Measurements from ENCODE around the gene DNM2.

DNM2 gene

DNA sequence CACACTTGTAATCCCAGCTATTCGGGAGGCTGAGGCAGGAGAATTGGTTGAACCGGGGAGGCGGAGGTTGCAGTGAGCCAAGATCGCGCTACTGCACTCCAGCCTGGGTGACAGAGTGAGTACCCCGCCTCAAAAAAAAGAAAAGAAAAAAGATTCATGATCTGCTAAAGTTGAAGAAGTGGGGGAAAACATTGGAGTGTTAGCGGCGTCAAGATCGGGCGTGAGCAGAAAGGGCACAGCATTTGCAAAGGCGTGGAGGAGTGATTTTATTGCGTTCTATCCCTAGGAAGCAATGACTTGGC lies 874 bp upstream of the DNM2 start:
- no CpG with 5 or more reads among the region's 12 CpGs for WGBS, 2 donors (ENCODE audit: extremely low coverage in 2 of 2, insufficient read length in 2 of 2, insufficient replicate concordance in 1 of 2)
- Histone ChIP-seq H3K18ac (ENCODE audit: low read length) (no peak overlapping the region), H2BK15ac (ENCODE audit: low read length) (no peak overlapping the region), H3K27ac (replicated peaks; ENCODE audit: low read length) (peak overlapping the region; percentile 27), H3K36me3 (replicated peaks in 1 of 2; ENCODE audit: control insufficient read depth in 2 of 2, insufficient read depth in 2 of 2, low read length in 2 of 2) (peaks cover 6 to 33% of the 10 kb centered on the region in 2 donors), H3K9me3 (replicated peaks in 1 of 2; ENCODE audit: control insufficient read depth in 2 of 2, insufficient read depth in 1 of 2, low read depth in 1 of 2, low read length in 2 of 2) (no peaks in the 10 kb centered on the region), H3K79me1 (ENCODE audit: low read depth, low read length) (peaks cover 21% of the 10 kb centered on the region), H3K4me1 (ENCODE audit: control insufficient read depth in 2 of 2, insufficient read depth in 1 of 2, low read depth in 1 of 2, low read length in 2 of 2) (peaks cover 7 to 14% of the 10 kb centered on the region in 2 donors), H2BK5ac (ENCODE audit: low read length) (no peak overlapping the region), H3K27me3 (ENCODE audit: control insufficient read depth in 3 of 3, insufficient read depth in 3 of 3, low read depth in 1 of 3, low read length in 3 of 3) (no peaks in the 10 kb centered on the region), H3K14ac (ENCODE audit: low read length) (no peak overlapping the region), H2AFZ (ENCODE audit: low read length) (peak overlapping the region; percentile 78), H3K4ac (ENCODE audit: low read length) (no peak overlapping the region), H3K23ac (ENCODE audit: low read depth, low read length, poor library complexity) (no peak overlapping the region), H3K9ac (ENCODE audit: low read depth, low read length, poor library complexity) (no peak overlapping the region), H4K91ac (ENCODE audit: low read depth, low read length, poor library complexity) (no peak overlapping the region), H4K8ac (ENCODE audit: low read depth, low read length) (no peak overlapping the region), H2AK5ac (ENCODE audit: low read depth, low read length) (no peak overlapping the region), H3K4me3 (ENCODE audit: low read length in 2 of 2) (no peak overlapping the region), H3K4me2 (ENCODE audit: insufficient read depth, low read length, poor library complexity, severe bottlenecking) (peak overlapping the region; percentile 38), H2BK120ac (ENCODE audit: low read depth, low read length) (no peak overlapping the region), H2BK12ac (ENCODE audit: low read length) (no peak overlapping the region)
- no peak for DNase-seq (ENCODE audit: low spot score)

DNA sequence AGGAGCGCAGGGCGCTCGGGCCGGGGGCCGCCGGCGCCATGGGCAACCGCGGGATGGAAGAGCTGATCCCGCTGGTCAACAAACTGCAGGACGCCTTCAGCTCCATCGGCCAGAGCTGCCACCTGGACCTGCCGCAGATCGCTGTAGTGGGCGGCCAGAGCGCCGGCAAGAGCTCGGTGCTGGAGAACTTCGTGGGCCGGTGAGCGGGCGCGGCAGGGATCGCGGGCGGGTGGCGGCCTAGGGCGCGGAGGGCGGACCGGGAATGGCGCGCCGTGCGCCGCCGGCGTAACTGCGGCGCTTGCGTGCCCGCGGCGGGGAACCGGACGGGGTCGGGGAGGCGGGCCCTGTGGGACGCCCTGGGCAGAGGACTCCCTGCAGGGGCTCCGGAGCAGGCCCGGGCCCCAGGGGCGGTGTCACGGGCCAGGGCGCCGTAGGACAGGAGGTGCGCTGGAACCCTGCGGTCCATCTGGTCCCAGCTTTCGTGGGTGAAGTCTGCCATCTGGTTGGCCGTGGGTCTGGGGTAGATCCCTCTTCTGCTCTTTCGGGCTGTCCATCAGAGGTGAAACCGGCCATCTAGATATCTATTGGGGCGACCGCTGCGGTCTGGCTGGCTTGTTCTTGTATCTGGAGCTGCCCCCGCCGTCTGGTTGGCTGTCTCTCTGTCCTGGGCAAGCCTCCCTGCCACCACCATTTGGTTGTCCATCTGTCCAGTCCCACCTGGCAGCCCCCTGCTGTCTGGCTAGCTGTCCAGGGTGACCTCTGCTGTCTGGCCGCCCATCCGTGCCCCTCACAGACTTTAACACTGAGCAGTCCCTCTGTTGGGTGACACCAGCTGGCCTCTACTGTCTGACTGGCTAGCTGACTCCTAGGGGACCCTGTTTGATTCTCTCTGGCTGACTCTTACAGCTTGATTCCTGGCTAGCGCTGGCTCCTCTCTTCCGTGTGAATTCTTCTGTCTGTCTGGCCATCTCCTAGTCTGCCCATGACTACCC lies 622 bp downstream of the DNM2 start:
- H3K18ac ChIP-seq (ENCODE audit: low read length) = peak overlapping the region; percentile 96
- H2BK12ac ChIP-seq (ENCODE audit: low read length) = peak overlapping the region; percentile 32
- H2AFZ ChIP-seq (ENCODE audit: low read length) = peak overlapping the region; percentile 91
- H3K79me1 ChIP-seq (ENCODE audit: low read depth, low read length) = peaks cover 21% of the 10 kb centered on the region
- peak overlapping the region; percentile 41 for H3K4ac ChIP-seq (ENCODE audit: low read length)
- no peak for DNase-seq (ENCODE audit: low spot score)
- peak overlapping the region; percentile 38 for H2BK120ac ChIP-seq (ENCODE audit: low read depth, low read length)
- no CpG with 5 or more reads among the region's 70 CpGs for WGBS, 2 donors (ENCODE audit: extremely low coverage in 2 of 2, insufficient read length in 2 of 2, insufficient replicate concordance in 1 of 2)
- H3K9me3 ChIP-seq (replicated peaks in 1 of 2; ENCODE audit: control insufficient read depth in 2 of 2, insufficient read depth in 1 of 2, low read depth in 1 of 2, low read length in 2 of 2) = no peaks in the 10 kb centered on the region
- H3K9ac ChIP-seq (ENCODE audit: low read depth, low read length, poor library complexity) = peak overlapping the region; percentile 99
- no peak overlapping the region for H3K14ac ChIP-seq (ENCODE audit: low read length)
- H3K23ac ChIP-seq (ENCODE audit: low read depth, low read length, poor library complexity) = peak overlapping the region; percentile 97
- H2AK5ac ChIP-seq (ENCODE audit: low read depth, low read length) = peak overlapping the region; percentile 74
- no peaks in the 10 kb centered on the region for H3K27me3 ChIP-seq (ENCODE audit: control insufficient read depth in 3 of 3, insufficient read depth in 3 of 3, low read depth in 1 of 3, low read length in 3 of 3)
- H2BK5ac ChIP-seq (ENCODE audit: low read length) = peak overlapping the region; percentile 97
- H3K4me3 ChIP-seq (ENCODE audit: low read length in 2 of 2) = peak overlapping the region; percentile 98 to 100
- H3K4me1 ChIP-seq (ENCODE audit: control insufficient read depth in 2 of 2, insufficient read depth in 1 of 2, low read depth in 1 of 2, low read length in 2 of 2) = peaks cover 7 to 14% of the 10 kb centered on the region in 2 donors
- H2BK15ac ChIP-seq (ENCODE audit: low read length) = peak overlapping the region; percentile 76
- H3K4me2 ChIP-seq (ENCODE audit: insufficient read depth, low read length, poor library complexity, severe bottlenecking) = peak overlapping the region; percentile 63
- peak overlapping the region; percentile 31 for H4K8ac ChIP-seq (ENCODE audit: low read depth, low read length)
- peaks cover 0 to 26% of the 10 kb centered on the region in 2 donors for H3K36me3 ChIP-seq (replicated peaks in 1 of 2; ENCODE audit: control insufficient read depth in 2 of 2, insufficient read depth in 2 of 2, low read length in 2 of 2)
- H4K91ac ChIP-seq (ENCODE audit: low read depth, low read length, poor library complexity) = peak overlapping the region; percentile 47
- peak overlapping the region; percentile 75 for H3K27ac ChIP-seq (replicated peaks; ENCODE audit: low read length)

DNA sequence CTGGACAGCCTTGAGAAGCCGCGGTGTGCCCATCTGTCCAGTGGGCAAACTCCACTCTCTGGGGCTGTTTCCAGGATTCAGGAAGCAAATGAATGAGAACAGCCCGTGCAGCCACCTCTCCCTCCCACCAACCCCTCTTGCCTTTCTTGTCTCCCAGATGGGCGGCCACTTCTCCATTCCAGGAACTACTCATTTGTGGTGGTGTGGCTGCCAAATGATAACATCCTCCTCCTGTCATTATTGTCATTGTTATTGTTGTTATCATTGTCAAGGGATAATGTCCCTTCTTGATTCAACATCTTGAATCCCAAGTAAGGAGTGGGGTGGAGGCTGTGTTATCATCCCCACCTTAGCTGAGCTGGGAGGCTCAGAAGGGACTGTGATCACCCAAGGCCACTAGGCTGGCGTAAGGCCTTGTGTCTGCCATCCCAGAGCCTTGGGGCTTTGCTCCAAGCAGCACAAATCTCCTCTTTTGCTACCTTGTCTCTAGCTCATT lies 1.6 kb downstream of the DNM2 start:
- Histone ChIP-seq H3K9me3 (replicated peaks in 1 of 2; ENCODE audit: control insufficient read depth in 2 of 2, insufficient read depth in 1 of 2, low read depth in 1 of 2, low read length in 2 of 2) (no peaks in the 10 kb centered on the region), H3K79me1 (ENCODE audit: low read depth, low read length) (peaks cover 21% of the 10 kb centered on the region), H2AFZ (ENCODE audit: low read length) (no peak overlapping the region), H4K8ac (ENCODE audit: low read depth, low read length) (no peak overlapping the region), H3K36me3 (replicated peaks in 1 of 2; ENCODE audit: control insufficient read depth in 2 of 2, insufficient read depth in 2 of 2, low read length in 2 of 2) (peaks cover 0 to 24% of the 10 kb centered on the region in 2 donors), H2BK5ac (ENCODE audit: low read length) (no peak overlapping the region), H3K4ac (ENCODE audit: low read length) (no peak overlapping the region), H3K4me3 (ENCODE audit: low read length in 2 of 2) (peak overlapping the region in 1 of 2 donors; percentile 98), H2AK5ac (ENCODE audit: low read depth, low read length) (no peak overlapping the region), H2BK15ac (ENCODE audit: low read length) (no peak overlapping the region), H2BK120ac (ENCODE audit: low read depth, low read length) (no peak overlapping the region), H3K14ac (ENCODE audit: low read length) (no peak overlapping the region), H3K23ac (ENCODE audit: low read depth, low read length, poor library complexity) (no peak overlapping the region), H2BK12ac (ENCODE audit: low read length) (no peak overlapping the region), H3K18ac (ENCODE audit: low read length) (no peak overlapping the region), H3K27ac (replicated peaks; ENCODE audit: low read length) (no peak overlapping the region), H3K9ac (ENCODE audit: low read depth, low read length, poor library complexity) (no peak overlapping the region), H4K91ac (ENCODE audit: low read depth, low read length, poor library complexity) (no peak overlapping the region), H3K4me1 (ENCODE audit: control insufficient read depth in 2 of 2, insufficient read depth in 1 of 2, low read depth in 1 of 2, low read length in 2 of 2) (peaks cover 7 to 14% of the 10 kb centered on the region in 2 donors), H3K4me2 (ENCODE audit: insufficient read depth, low read length, poor library complexity, severe bottlenecking) (peak overlapping the region; percentile 63), H3K27me3 (ENCODE audit: control insufficient read depth in 3 of 3, insufficient read depth in 3 of 3, low read depth in 1 of 3, low read length in 3 of 3) (no peaks in the 10 kb centered on the region)
- no CpG with 5 or more reads among the region's 5 CpGs for WGBS, 2 donors (ENCODE audit: extremely low coverage in 2 of 2, insufficient read length in 2 of 2, insufficient replicate concordance in 1 of 2)
- no peak for DNase-seq (ENCODE audit: low spot score)

DNA sequence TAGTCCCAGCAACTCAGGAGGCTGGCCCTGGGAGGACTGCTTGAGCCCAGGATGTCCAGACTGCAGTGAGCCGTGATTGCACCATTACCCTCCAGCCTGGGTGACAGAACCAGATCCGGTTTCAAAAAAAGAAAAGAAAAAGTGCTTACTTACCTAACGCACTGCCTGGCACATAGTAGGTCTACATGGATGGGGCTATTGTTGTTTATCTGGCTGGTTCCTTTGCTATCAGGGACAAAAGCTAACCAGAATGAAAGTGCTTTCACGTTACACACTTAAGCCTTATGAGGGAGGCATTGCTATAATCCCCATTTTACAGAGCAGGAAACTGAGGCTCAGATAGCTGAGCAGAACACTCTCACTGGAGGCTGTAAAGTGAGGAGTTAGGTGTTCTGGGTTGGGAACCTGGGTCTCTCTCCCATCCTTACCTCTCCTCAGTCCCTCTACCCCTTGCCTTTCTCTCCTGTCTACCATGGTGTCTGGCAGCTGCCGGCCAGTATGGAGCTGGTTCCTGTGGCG lies 2.8 kb downstream of the DNM2 start:
- H4K8ac ChIP-seq (ENCODE audit: low read depth, low read length) = no peak overlapping the region
- no peak for DNase-seq (ENCODE audit: low spot score)
- H3K9me3 ChIP-seq (replicated peaks in 1 of 2; ENCODE audit: control insufficient read depth in 2 of 2, insufficient read depth in 1 of 2, low read depth in 1 of 2, low read length in 2 of 2) = no peaks in the 10 kb centered on the region
- H2BK15ac ChIP-seq (ENCODE audit: low read length) = no peak overlapping the region
- peaks cover 7 to 14% of the 10 kb centered on the region in 2 donors for H3K4me1 ChIP-seq (ENCODE audit: control insufficient read depth in 2 of 2, insufficient read depth in 1 of 2, low read depth in 1 of 2, low read length in 2 of 2)
- H2AFZ ChIP-seq (ENCODE audit: low read length) = no peak overlapping the region
- H3K4ac ChIP-seq (ENCODE audit: low read length) = no peak overlapping the region
- no CpG with 5 or more reads among the region's 6 CpGs for WGBS, 2 donors (ENCODE audit: extremely low coverage in 2 of 2, insufficient read length in 2 of 2, insufficient replicate concordance in 1 of 2)
- no peak overlapping the region for H2BK12ac ChIP-seq (ENCODE audit: low read length)
- H3K9ac ChIP-seq (ENCODE audit: low read depth, low read length, poor library complexity) = no peak overlapping the region
- H3K14ac ChIP-seq (ENCODE audit: low read length) = no peak overlapping the region
- H3K23ac ChIP-seq (ENCODE audit: low read depth, low read length, poor library complexity) = no peak overlapping the region
- H2BK120ac ChIP-seq (ENCODE audit: low read depth, low read length) = no peak overlapping the region
- H3K4me3 ChIP-seq (ENCODE audit: low read length in 2 of 2) = no peak overlapping the region
- peak overlapping the region; percentile 15 for H2AK5ac ChIP-seq (ENCODE audit: low read depth, low read length)
- H2BK5ac ChIP-seq (ENCODE audit: low read length) = peak overlapping the region; percentile 59
- no peak overlapping the region for H3K4me2 ChIP-seq (ENCODE audit: insufficient read depth, low read length, poor library complexity, severe bottlenecking)
- peaks cover 2 to 21% of the 10 kb centered on the region in 2 donors for H3K36me3 ChIP-seq (replicated peaks in 1 of 2; ENCODE audit: control insufficient read depth in 2 of 2, insufficient read depth in 2 of 2, low read length in 2 of 2)
- no peak overlapping the region for H4K91ac ChIP-seq (ENCODE audit: low read depth, low read length, poor library complexity)
- H3K27ac ChIP-seq (replicated peaks; ENCODE audit: low read length) = no peak overlapping the region
- no peaks in the 10 kb centered on the region for H3K27me3 ChIP-seq (ENCODE audit: control insufficient read depth in 3 of 3, insufficient read depth in 3 of 3, low read depth in 1 of 3, low read length in 3 of 3)
- no peak overlapping the region for H3K18ac ChIP-seq (ENCODE audit: low read length)
- peaks cover 24% of the 10 kb centered on the region for H3K79me1 ChIP-seq (ENCODE audit: low read depth, low read length)

All from neuronal stem cell (in vitro differentiated cells).